PC-9 (cell line): Measurements from ENCODE around the gene TMPRSS2.

Experiments
- EZH2 ChIP-seq: fragments of 200-600 bp; sonication (generic); IDR thresholded peaks from 2 replicates; pipeline ENCODE4 v1.8.0; 2017; ENCODE audit warnings: antibody characterized with exemption, low read depth
- TF ChIP-seq, protein P1 (sequence below): fragments of 200-600 bp; sonication (generic); conservative IDR thresholded peaks from 2 replicates; pipeline ENCODE4 v1.6.1; 2017; ENCODE audit warnings: mixed run types, antibody characterized with exemption, mild to moderate bottlenecking, moderate library complexity

DNA sequence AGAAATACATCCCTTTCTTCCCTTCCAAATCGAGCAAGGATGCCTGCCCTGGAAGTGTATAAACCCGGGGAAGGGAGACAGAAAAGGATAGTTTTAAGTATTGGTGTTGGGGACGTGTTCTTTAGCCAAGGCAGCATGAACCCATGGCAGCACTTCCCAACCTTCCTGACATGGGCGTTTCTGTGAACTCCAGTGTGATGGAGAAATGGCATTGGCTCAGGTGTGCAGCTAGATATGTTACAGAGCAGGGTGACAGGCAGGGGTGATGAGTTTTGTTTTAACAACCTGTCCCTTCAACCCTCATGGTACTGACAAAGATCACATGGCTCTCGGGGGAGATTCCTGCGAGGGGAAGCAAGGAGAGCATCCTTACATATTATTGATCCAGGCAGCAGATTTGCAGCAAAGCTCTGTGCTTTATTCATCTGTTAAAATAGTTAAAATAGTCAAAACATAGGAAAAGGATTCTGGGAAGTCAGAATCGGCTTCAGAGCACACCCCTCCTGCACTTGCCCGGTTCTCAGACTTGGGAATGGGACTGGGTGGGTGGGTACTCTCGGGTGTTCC is 78.0 kb downstream of the TMPRSS2 start:
- TF ChIP-seq, protein P1, sequence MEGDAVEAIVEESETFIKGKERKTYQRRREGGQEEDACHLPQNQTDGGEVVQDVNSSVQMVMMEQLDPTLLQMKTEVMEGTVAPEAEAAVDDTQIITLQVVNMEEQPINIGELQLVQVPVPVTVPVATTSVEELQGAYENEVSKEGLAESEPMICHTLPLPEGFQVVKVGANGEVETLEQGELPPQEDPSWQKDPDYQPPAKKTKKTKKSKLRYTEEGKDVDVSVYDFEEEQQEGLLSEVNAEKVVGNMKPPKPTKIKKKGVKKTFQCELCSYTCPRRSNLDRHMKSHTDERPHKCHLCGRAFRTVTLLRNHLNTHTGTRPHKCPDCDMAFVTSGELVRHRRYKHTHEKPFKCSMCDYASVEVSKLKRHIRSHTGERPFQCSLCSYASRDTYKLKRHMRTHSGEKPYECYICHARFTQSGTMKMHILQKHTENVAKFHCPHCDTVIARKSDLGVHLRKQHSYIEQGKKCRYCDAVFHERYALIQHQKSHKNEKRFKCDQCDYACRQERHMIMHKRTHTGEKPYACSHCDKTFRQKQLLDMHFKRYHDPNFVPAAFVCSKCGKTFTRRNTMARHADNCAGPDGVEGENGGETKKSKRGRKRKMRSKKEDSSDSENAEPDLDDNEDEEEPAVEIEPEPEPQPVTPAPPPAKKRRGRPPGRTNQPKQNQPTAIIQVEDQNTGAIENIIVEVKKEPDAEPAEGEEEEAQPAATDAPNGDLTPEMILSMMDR: no peak
- no peak for TF ChIP-seq EZH2
